KMS-11 (cell line): ENCODE results near the gene DMGDH.

ENCODE experiments used
- H2AFZ ChIP-seq: fragments of 200-600 bp; sonication (generic); 2 replicates; pipeline ENCODE4 v1.6.1; 2016; ENCODE audit warnings: antibody characterized with exemption, mixed run types, low read depth
- H3K27ac ChIP-seq: fragments of 200-600 bp; sonication (generic); 2 replicates; pipeline ENCODE4 v1.6.1; 2016; ENCODE audit warnings: mild to moderate bottlenecking, mixed run types
- H3K27me3 ChIP-seq: fragments of 200-600 bp; sonication (generic); 2 replicates; pipeline ENCODE4 v1.6.1; 2017; ENCODE audit warnings: mild to moderate bottlenecking, low read depth, mixed run types, moderate library complexity; ENCODE audit not compliant: insufficient read depth
- H3K36me3 ChIP-seq: fragments of 200-600 bp; sonication (generic); 2 replicates; pipeline ENCODE4 v1.6.1; 2017; ENCODE audit warnings: mild to moderate bottlenecking, mixed run types; ENCODE audit not compliant: insufficient read depth
- H3K4me1 ChIP-seq: fragments of 200-600 bp; sonication (generic); 2 replicates; pipeline ENCODE4 v1.6.1; 2016; ENCODE audit warnings: mild to moderate bottlenecking, low read depth, mixed run types; ENCODE audit not compliant: poor library complexity, severe bottlenecking
- H3K4me2 ChIP-seq: fragments of 200-600 bp; sonication (generic); 2 replicates; pipeline ENCODE4 v1.7.0; 2016; ENCODE audit warnings: mild to moderate bottlenecking, mixed run types
- H3K4me3 ChIP-seq: fragments of 200-600 bp; sonication (generic); IDR thresholded peaks from 2 replicates; pipeline ENCODE4 v1.6.1; 2017; ENCODE audit warnings: low read depth, low read length, mixed read lengths; ENCODE audit not compliant: insufficient read depth
- H3K79me2 ChIP-seq: fragments of 200-600 bp; sonication (generic); 2 replicates; pipeline ENCODE4 v1.6.1; 2016; ENCODE audit warnings: low read depth, mixed run types; ENCODE audit not compliant: insufficient read depth
- H3K9ac ChIP-seq: fragments of 200-600 bp; sonication (generic); 2 replicates; pipeline ENCODE4 v1.6.1; 2016; ENCODE audit warnings: mild to moderate bottlenecking, mixed run types
- H4K20me1 ChIP-seq: fragments of 200-600 bp; sonication (generic); 2 replicates; pipeline ENCODE4 v1.6.1; 2016; ENCODE audit warnings: mild to moderate bottlenecking, mixed run types; ENCODE audit not compliant: insufficient read depth
- CTCF ChIP-seq: fragments of 200-600 bp; sonication (generic); conservative IDR thresholded peaks from 2 replicates; pipeline ENCODE4 v1.6.1; 2017; ENCODE audit warnings: low read depth, mild to moderate bottlenecking, antibody characterized with exemption, low read length, moderate library complexity, mixed read lengths

The DMGDH gene

GRCh38 chr5:79001471-79001870, 68.0 kb downstream of the DMGDH start:
- H3K9ac ChIP-seq = no peak overlapping the region
- no peak overlapping the region for H3K4me3 ChIP-seq
- H3K4me2 ChIP-seq = no peak overlapping the region
- H4K20me1 ChIP-seq = no peaks in the 10 kb centered on the region
- no peak for TF ChIP-seq CTCF
- H3K4me1 ChIP-seq = no peaks in the 10 kb centered on the region
- H3K36me3 ChIP-seq = no peaks in the 10 kb centered on the region
- H2AFZ ChIP-seq = no peak overlapping the region
- H3K27me3 ChIP-seq = no peaks in the 10 kb centered on the region
- H3K27ac ChIP-seq = no peak overlapping the region
- H3K79me2 ChIP-seq = no peaks in the 10 kb centered on the region

GRCh38 chr5:78997090-78997489, 72.4 kb downstream of the DMGDH start:
- no peak overlapping the region for H2AFZ ChIP-seq
- no peak overlapping the region for H3K4me3 ChIP-seq
- no peak for TF ChIP-seq CTCF

GRCh38 chr5:78995521-78996007, 73.9 kb downstream of the DMGDH start:
- Histone ChIP-seq H3K79me2 (no peaks in the 10 kb centered on the region), H4K20me1 (no peaks in the 10 kb centered on the region), H3K36me3 (no peaks in the 10 kb centered on the region), H3K4me2 (no peak overlapping the region), H3K27ac (no peak overlapping the region), H3K9ac (no peak overlapping the region), H2AFZ (no peak overlapping the region), H3K27me3 (no peaks in the 10 kb centered on the region), H3K4me1 (no peaks in the 10 kb centered on the region), H3K4me3 (no peak overlapping the region)
- no peak for TF ChIP-seq CTCF

More at GRCh38 chr5:78997090-78997489, 72.4 kb downstream of the DMGDH start:
- no peaks in the 10 kb centered on the region for H3K79me2 ChIP-seq
- no peak overlapping the region for H3K27ac ChIP-seq
- no peaks in the 10 kb centered on the region for H3K4me1 ChIP-seq
- H3K36me3 ChIP-seq = no peaks in the 10 kb centered on the region
- H3K9ac ChIP-seq = no peak overlapping the region
- H3K27me3 ChIP-seq = no peaks in the 10 kb centered on the region
- no peaks in the 10 kb centered on the region for H4K20me1 ChIP-seq
- no peak overlapping the region for H3K4me2 ChIP-seq

- TF ChIP-seq CTCF = no peak
- H3K4me1 ChIP-seq = no peaks in the 10 kb centered on the region
- H3K79me2 ChIP-seq = no peaks in the 10 kb centered on the region
- no peaks in the 10 kb centered on the region for H3K36me3 ChIP-seq
- no peak overlapping the region for H3K9ac ChIP-seq
- no peak overlapping the region for H3K4me2 ChIP-seq
- no peak overlapping the region for H3K4me3 ChIP-seq
- no peak overlapping the region for H3K27ac ChIP-seq
- no peak overlapping the region for H2AFZ ChIP-seq
- H4K20me1 ChIP-seq = no peaks in the 10 kb centered on the region
- H3K27me3 ChIP-seq = no peaks in the 10 kb centered on the region
These were observed 76.3 kb downstream of the DMGDH start for GRCh38 chr5:78993165-78993564.
